ENCODE measurements around the gene KRT74.

Gene KRT74

DNA sequence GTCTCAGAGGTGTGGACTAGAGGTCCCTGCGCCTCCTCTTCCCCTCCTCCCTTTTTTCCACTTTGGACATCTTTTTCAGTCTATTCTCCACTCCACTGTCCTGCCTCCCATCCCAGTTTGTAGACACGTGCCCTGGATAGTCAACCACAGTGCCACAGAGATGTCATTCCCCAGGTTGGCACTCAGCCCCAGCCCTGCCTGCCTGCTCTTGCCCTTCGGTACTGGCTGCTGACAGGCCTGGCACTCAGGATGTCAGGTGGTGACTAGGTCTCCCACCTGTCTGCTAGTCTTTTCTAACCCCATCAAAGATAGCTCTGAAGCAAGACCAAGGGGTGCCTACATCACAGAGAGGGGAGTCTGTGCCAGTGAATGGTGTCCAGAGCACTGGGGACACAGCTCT is 36.5 kb downstream of the KRT74 start:
- DNase-seq (ENCODE audit: low read depth, low spot score): no peak

DNA sequence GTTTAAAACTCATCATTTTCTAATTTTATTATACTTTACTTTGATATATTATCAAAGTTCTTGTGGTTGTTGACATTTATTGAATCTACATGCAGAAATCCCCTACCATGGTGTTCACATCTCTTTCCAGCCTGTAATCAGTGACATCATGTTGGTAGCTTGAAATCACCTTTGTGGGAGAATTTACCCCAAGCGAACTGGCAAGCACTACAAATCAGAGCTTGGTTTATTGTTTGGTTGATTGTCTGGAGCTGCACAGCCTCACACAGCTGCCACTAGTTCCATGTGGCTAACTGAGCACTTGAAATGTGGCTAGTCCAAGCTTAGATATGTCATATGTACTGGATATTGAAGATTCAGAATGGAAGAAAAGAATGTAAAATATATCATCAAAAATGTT is 38.1 kb downstream of the KRT74 start:
- no peak for DNase-seq (ENCODE audit: low read depth, low spot score)

DNA sequence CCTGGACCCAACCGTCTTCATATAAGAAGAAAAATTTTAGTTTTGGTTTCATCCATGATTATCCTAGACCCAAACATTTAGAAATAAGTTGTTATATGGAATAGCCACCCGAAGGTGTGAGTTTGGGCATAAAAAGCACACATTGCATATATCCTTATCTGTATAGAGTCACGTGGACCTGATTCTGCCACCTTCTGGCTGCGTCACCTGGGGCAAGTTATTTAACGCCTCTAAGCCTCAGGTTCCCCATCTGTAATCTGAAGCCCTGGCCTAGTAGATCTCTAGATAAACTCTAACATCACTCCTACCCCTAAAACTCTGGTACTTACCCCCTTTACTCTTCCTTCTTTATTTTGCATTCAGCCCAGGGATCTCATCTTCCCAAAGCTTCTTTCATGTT is 39.2 kb downstream of the KRT74 start:
- no peak for DNase-seq (ENCODE audit: low read depth, low spot score)

DNA sequence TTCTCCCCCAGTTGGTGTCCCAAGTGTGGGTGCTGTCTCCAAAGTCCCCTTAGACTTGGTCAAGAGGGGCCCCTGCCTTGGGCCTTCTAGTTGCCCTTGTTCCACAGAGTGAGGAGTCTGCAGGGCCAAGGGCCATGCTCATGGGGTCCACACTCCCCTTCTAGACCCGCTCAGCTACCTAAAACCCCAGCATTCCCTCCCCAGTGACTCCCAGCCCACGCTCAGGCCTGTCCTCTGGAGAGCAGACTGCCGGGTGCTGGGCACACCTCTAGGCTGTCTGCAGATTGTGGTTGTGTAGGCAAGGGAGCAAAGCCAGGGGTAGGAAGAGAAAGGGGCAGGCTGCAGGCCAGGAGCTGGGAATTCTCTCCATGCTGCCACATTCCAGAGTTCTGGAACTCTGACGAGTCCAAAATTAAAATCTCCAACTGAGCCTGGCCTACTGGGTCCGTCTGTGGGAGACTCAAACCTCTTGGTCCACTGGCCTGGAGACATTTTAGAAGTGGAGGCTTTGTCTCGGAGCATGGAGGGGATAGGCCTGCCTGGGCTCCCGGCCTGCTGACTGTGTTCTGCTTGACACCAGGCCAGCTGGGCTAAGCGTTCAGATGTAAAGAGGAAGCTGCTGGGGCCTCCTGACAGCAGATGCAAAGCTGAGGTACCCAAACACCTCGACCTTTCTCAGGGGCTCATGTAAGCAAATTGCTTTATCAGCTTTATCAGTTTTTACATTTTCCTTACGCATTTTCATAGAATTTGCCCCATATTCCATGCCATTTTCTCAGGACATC is 39.8 kb downstream of the KRT74 start:
- no peak for DNase-seq (ENCODE audit: low read depth, low spot score)

DNA sequence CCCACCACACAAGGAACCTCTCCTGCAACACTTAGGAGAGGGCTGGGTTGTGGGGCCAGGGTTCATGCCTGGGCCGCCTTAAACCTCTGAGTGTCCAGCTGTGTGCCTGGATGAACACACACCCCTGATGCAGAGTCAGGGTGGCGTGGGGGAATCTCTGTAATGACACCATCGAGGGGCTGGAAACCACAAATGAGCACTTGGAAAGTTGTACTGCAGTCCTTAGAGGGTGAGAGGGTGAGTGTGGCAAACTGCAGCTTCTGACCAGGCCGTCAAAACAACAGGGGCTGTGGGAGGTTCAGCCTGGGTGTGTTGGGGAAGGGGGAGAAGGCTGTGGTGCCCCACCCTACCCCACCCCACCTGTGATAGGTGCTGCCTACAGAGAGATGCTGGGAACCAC is 41.0 kb downstream of the KRT74 start:
- DNase-seq (ENCODE audit: low read depth, low spot score): no peak

DNA sequence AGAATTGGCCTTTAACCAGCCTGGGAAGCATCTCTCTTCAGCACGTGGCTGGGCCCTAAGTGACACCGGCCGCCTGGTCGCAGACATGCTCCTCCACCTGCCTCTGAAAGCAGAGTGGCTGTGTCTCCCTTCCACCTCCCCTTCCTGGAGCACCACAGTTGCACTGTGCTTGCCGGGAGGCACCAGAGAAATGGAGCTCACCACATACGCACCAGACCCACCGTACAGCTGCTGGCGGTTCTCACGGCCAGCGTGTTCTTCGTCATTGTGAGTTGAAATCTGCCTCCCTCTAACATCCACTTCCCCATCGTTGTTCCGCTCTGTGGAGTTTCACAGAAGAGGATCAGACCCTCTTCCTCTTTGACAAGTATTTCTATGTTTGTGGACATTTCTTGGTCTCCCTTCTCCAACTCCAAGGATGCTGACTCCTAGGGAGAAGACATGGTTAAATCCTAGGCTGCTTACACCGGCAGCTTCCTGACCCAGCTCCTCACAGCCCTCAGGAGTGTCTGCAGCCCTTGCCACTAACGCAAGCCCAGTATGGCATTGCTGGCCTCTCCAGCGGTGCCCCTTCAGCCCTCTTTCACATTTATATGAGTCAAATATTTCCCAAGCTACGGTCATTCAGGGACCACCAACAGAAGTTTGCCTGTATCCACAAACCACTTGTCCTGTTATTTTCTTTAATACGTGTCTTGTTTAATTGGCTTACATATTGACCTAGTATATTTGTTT is 41.9 kb downstream of the KRT74 start:
- DNase-seq (ENCODE audit: low read depth, low spot score): no peak

DNA sequence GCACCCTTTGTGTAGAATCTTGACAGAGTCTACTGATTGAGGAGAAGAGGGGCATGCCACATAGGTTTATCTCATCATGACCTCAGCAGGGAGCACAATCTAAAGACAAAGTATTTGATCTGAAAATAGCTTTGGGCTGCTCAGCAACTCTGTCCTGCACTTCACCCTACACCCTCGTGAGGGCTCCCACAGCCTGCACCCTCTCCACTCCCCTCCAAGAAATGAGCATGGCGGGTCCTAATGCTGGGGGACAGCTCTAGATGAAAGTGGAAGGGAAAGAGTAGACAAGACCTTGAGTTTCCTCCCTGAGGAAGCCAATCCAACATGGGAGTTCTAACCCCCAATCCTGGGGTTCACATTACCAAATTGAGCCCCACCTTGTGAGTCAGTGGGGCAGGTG is 42.7 kb downstream of the KRT74 start:
- DNase-seq (ENCODE audit: low read depth, low spot score): no peak

DNA sequence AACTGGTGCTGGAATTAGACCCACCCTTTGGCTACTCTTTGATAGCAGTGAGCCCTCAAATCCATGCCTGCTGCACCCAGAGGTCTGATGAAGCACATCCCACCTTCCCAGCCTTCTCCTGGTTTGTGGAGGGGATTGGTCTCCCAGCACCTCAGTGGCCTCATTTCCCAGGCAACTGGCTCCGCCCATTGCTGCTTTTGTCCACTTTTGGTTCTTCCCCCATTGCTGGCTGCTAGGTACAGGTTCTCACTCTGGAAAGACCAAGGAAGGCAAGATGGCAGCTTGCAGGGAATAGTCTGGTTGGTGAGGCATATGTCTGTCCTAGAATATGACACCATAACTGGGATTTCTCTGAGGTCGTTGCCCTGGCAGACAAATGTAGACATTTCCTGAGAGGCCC is 43.3 kb downstream of the KRT74 start:
- no peak for DNase-seq (ENCODE audit: low read depth, low spot score)

DNA sequence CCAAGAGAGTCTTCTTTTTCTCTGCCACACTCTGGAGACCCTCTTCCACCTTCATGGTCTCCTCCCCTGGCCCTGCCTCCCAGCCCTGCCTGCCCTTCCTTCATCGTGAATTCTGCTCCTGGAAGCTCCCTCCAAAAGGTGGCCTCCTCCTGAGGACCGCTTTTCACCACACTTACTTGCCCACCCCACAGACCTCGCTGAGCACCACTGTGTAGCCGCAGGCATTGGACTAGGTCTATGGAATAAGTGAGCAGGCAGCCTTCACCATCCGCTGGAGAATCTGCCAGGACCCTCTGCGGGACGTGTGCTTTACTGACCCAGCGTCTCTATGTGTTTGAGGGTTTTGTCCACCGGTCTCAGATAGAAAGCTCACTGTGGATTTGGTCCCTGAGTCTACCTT is 43.8 kb downstream of the KRT74 start:
- no peak for DNase-seq (ENCODE audit: low read depth, low spot score)

DNA sequence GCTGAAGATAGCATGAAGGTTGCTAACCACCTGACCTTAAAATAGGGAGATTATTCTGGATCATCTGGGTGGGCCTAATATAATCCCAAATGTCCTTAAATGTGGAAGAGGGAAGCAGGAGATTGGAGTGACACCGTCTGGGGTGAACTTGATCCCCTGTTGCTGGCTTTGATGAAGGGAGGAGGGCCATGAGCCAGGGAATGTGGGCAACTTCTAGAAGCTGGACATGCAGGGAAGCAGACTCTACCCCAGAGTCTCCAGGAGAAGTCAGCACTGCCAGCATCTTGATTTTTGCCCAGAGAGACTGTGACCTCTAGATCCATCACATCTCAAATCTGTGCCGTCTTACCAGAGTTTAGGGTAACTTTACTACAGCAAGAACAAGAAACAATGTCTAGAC is 44.2 kb downstream of the KRT74 start:
- DNase-seq (ENCODE audit: low read depth, low spot score): no peak

DNA sequence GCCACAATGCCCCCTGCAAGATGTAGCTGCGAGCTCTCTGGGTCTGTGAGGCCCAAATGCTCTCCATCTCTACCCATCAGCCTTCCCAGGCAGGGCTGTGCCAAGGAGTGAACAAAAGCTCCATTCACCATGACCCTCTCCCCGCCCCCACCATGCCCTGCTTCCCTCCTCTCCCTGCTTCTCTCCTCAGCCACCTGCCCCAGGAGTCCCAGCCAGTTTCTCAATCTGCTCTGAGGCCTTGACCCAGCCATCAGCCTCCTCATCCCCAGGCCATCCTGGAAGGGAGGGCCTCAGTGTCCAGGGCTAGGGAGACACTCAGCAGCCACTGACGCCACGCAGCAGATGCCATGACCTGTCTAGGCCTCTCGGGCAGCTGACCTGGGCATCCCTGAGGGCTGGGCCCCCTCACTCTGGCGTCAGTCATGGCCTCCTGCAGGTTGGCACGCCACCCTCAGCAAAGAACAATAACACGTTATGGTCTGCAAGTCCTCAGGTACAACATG is 45.0 kb downstream of the KRT74 start:
- no peak for DNase-seq (ENCODE audit: low read depth, low spot score)

DNA sequence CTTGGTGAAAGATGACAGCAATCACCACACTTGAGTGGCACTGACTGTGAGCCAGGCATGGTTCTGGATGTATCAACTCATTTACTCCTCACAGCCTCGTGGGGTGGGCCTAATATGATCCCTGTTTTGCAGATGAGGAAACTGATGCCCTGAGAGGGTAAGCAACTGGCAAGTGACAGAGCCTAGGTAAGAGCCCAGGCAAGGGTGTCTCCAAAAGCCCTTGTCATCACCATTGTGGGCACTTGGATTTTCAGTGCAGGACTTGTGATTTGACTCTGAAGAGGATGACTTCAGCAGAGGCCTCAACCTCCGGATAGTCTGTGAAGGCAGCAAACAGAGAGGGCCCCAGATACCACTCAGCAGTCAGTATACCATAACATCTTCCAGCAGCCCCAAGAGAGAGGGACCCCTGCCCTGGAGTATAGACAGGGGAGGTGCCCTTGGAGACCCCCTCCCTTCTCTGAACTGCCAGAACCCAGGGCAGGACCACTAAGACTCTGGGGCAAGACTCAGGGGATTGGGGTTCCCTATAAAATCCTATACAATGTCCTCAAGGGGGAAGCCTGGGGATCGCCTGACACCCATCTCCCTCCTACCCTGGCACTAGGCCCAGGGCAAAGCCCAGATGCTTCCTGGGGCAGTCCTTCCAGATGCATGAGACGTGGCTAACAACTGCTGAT is 46.4 kb downstream of the KRT74 start:
- no peak for DNase-seq (ENCODE audit: low read depth, low spot score)

DNA sequence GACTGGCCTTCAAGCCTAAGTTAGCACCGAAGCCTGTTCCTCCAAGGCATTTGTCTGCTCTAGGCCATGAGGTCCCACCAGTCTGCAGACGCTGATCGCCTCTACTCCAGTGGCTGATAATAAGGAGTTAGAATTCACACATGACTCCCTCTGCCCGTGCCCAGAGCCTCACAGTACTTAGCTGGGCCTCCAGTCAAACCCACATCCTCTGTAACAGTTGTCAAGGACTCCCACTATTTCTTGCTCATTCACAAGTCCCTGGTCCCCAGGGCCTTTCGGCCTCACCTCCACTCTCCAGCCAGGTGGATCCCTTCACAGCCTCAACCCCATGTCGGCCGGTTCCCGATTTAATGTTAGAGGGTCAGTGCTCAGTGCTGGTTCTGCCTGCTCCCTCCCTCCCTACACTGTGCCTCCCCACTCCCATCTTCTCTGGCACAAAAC is 47.1 kb downstream of the KRT74 start:
- no peak for DNase-seq (ENCODE audit: low read depth, low spot score)

DNA sequence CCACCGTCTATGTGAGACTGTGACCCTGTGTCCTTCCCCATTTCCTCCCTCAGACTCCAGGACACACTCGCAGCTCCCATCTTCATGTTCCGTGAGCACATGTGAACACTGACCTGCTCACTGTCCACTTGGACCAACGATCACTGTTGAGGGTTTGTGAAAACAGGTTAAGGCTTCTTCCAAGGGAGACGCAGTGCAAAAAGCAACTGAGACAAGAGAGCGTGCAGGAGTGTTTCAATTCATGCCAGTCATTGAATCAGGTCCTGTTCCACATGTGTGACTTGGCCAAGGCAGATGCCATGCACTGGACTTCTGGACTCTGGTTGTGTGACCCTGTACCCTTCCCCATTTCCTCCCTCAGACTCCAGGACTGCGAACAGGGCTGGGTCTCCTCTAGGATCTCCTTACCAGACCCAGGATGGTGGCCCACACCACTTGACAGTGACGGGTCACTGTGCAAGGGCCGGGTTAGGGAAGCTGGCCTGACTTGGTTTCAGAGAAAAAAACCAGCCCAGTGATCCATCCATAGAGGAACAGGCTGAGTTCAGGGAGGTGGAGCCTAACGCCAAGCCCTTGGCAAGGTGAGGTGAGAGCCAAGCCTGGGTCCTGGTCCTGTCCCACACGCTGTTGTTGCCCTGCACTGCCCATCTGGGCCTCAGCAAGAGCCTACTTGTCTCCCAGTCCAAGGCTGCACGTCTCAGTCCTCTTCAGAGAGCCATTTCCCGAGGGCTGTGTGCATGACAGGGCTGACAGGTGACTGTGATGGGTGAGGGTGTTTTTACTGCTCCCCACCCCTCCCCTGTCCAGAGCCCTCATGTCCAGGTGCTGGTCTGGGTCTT is 47.8 kb downstream of the KRT74 start:
- no peak for DNase-seq (ENCODE audit: low read depth, low spot score)

DNA sequence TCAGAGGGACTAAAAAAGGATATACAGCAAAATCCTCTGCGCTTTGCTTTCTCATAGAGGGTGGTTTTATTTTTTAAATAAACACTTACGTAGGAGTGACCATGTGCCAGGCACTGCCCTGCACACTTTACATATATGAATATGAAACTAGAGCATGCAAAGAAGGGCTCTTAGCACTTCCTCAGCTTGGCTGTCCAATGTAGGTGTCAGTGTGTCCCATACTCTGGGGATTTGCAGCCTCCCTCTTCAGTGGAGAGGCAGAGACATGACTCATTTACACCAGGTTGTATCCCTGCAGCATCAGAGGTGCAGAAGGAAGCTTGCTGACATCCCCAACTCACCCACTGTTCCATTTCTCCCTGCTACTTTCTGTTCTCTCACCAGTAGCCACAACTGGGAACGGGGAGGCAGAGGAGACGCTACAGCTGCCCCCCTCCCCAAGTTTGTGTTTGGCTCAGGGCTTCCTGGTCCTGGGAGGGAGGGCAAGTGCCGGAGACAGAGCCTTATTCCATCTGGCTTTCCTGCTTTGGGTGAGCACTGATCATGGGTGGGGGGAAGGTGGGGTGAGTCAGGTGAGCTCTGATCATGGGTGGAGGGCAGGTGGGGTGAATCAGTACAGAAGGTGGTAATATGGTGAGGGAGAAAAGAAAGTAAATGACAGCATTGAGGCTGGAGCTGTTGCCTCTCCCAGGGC is 48.6 kb downstream of the KRT74 start:
- no peak for DNase-seq (ENCODE audit: low read depth, low spot score)

DNA sequence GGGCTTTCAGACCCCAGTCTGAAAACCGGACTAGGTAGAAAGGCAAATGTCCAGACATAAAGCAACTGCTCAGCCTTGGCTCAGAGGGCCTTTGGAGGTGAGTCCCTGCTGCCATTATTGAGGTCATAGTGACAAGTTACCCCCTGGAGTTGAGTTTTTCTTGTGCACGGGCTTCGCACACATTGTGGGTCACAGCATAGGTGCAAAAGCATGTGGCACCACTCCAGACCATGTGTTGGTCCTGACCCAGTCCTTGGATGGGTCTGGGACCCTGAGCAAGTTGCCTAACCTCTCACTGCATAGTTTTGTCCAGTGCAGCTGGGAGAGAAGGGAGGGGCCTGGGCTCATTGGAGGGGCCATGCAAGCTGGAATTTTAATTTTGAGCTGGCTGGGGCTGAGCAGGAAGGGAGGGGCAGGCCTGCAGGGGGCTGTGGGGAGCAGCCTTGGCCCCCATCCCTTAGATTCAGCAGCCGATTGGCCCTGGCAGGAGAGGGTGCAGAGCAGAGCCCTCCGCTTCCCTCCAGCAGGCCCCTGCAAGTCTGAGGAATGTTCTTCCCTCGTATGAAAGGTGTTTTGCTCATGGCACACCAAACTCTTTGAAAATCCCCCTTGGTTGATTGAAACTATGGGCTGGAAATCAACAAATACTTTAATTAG is 49.3 kb downstream of the KRT74 start:
- DNase-seq (ENCODE audit: low read depth, low spot score): no peak

DNA sequence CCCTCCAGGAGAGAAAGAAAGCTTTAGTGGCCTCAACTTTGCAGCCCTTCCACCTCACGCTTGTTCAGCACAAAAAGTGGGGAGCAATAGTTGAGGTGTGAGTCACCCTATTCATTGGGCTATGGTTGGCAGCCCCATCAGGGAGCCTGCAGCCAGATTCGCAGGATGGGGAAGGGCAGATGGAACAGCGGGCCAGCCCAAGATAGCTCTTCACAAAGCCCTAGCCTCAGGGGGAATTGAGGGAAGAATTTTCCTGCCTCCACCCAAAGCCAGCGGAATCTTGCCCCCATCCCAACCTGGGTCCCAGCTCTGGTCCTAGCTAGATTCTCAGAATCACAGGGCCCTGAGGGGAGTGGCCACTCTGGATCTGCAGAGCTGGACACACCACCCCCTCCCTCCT is 49.8 kb downstream of the KRT74 start:
- DNase-seq (ENCODE audit: low read depth, low spot score): peak; percentile 63

DNA sequence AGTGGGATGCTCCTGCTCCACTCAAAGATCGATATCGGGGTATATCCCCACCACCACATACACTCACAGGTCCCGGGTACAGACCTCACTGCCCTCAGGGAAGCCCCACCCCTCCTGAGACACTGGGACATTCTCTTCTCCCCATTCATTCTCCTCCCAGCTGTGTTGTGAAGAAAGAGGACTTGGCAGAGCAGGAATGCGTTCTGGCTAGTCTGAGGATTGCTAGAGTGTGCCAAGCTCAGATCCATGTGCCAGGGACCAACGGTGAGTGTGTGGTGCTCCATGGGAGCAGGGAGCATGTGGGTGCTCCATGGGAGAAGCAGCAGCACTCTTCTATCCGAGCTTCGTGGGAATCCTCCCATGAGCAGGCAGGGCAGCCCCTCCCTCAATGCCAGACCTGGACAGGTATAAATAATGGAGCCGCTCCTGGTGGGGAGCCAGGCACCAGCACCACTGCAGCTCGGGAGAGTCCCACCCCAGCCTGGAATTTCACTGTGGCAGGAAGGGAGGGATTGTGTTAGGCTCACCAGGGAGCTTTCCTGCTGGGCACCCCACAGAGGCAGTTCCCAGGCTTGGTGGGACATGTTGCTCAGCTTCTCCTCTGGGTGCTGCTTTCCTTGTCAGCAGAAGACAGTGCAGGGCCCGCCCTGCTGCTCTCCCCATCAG is 51.2 kb downstream of the KRT74 start:
- DNase-seq (ENCODE audit: low read depth, low spot score): peak; percentile 24

DNA sequence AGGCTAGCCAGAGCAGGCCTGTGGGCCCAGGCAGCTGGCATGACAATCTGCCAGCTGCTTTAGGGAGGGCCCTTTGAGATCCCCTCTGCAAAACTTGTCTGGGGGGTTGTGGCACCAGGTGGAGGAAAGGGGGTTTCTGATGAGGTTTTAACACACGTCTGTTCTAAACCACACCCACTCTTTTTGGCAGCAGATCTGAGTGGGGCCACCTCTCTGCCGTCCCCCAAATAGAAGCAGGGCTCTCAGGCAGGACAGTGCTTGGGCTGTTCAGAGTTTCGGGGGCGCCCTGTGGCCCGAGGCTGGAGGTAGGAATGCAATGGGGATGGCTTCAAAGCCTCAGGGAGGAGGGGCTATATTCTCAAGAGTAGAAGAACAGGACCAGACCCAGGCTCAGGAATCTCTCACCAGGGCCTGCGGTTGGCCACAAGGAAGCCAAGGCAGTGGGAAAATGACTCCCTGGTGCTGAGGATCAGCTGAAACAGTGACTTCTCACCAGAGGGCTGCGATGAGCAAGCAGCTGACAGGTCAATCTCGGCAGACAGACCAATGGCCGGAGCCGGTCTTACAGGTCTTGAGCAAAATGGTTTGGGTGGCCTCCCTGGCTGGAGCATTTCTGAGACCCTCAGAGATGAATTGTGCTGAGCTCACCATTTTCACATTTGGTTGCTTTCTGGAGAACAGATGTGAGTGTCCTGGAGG is 51.9 kb downstream of the KRT74 start:
- peak; percentile 76 for DNase-seq (ENCODE audit: low read depth, low spot score)
